Panc1 (cell line): ENCODE results near the gene LONP2.

ENCODE experiments used
- CTCF ChIP-seq: fragments of 450-650 bp; IDR thresholded peaks from 2 replicates; pipeline ENCODE4 v1.5.1; 2017; ENCODE audit warnings: mild to moderate bottlenecking
- POLR2AphosphoS5 ChIP-seq: IDR thresholded peaks from 2 replicates; pipeline ENCODE4 v1.6.1; 2012; ENCODE audit warnings: mild to moderate bottlenecking, low read depth, low read length, moderate library complexity
- SIN3A ChIP-seq: IDR thresholded peaks from 2 replicates; pipeline ENCODE4 v1.6.1; 2012; ENCODE audit warnings: low read depth, mild to moderate bottlenecking, low read length, moderate library complexity, borderline replicate concordance; ENCODE audit not compliant: insufficient read depth

- TF ChIP-seq CTCF = no peak
- TF ChIP-seq SIN3A = no peak
- TF ChIP-seq POLR2AphosphoS5 = no peak
Observed at GRCh38 chr16:48217708-48218107, 26.4 kb upstream of the LONP2 start.
